ENCODE measurements around the gene ADGRG7.

ADGRG7 gene

GRCh38 chr3:100708644-100708988 lies 99.2 kb downstream of the ADGRG7 start:
- H3K36me3 ChIP-seq (ENCODE audit: control insufficient read depth, insufficient read depth, low read length), result no peaks in the 10 kb centered on the region
- H3K27ac ChIP-seq, result peak overlapping the region; percentile 90
- H3K4me1 ChIP-seq, result peaks cover 5% of the 10 kb centered on the region
- no peak overlapping the region for H3K9ac ChIP-seq
- peaks cover 27% of the 10 kb centered on the region for H3K79me2 ChIP-seq
- TF ChIP-seq CTCF (IDR thresholded peaks at IDR 0.05), result no peak
- no peaks in the 10 kb centered on the region for H3K27me3 ChIP-seq (ENCODE audit: control insufficient read depth, insufficient read depth, low read length)
- peak overlapping the region; percentile 89 for H3K4me2 ChIP-seq (ENCODE audit: low read length)
- peak overlapping the region; percentile 89 for H2AFZ ChIP-seq
- H3K4me3 ChIP-seq (ENCODE audit: low read depth, low read length), result peak overlapping the region; percentile 73
- H3K9me3 ChIP-seq (ENCODE audit: control insufficient read depth, low read length), result no peaks in the 10 kb centered on the region

GRCh38 chr3:100708989-100709841 lies 99.8 kb downstream of the ADGRG7 start, which contains the start of gene TFG:
Gene TFG, plus strand, starts transcription at chr3:100709494. Its CDS starts 4,192 bp downstream, at chr3:100713686.
- peak within 1 kb of the TSS; percentile 89 for H3K4me2 ChIP-seq (ENCODE audit: low read length)
- peaks cover 5% of the 10 kb centered on the region for H3K4me1 ChIP-seq
- no peaks in the 10 kb centered on the region for H3K36me3 ChIP-seq (ENCODE audit: control insufficient read depth, insufficient read depth, low read length)
- H3K27me3 ChIP-seq (ENCODE audit: control insufficient read depth, insufficient read depth, low read length), result no peaks in the 10 kb centered on the region
- H3K9me3 ChIP-seq (ENCODE audit: control insufficient read depth, low read length), result no peaks in the 10 kb centered on the region
- peak within 1 kb of the TSS; percentile 89 for H2AFZ ChIP-seq
- peaks cover 27% of the 10 kb centered on the region for H3K79me2 ChIP-seq
- no peak for TF ChIP-seq CTCF (IDR thresholded peaks at IDR 0.05)
- peak within 1 kb of the TSS; percentile 73 for H3K4me3 ChIP-seq (ENCODE audit: low read depth, low read length)
- peak within 1 kb of the TSS; percentile 58 for H3K9ac ChIP-seq
- peak within 1 kb of the TSS; percentile 90 for H3K27ac ChIP-seq

GRCh38 chr3:100709842-100710260 lies 100.5 kb downstream of the ADGRG7 start:
- TF ChIP-seq CTCF (IDR thresholded peaks at IDR 0.05), result no peak
- Histone ChIP-seq H2AFZ (peak overlapping the region; percentile 68), H3K4me1 (peaks cover 5% of the 10 kb centered on the region), H3K79me2 (peaks cover 27% of the 10 kb centered on the region), H3K27me3 (ENCODE audit: control insufficient read depth, insufficient read depth, low read length) (no peaks in the 10 kb centered on the region), H3K9ac (peak overlapping the region; percentile 58), H3K4me3 (ENCODE audit: low read depth, low read length) (peak overlapping the region; percentile 73), H3K9me3 (ENCODE audit: control insufficient read depth, low read length) (no peaks in the 10 kb centered on the region), H3K36me3 (ENCODE audit: control insufficient read depth, insufficient read depth, low read length) (no peaks in the 10 kb centered on the region), H3K4me2 (ENCODE audit: low read length) (peak overlapping the region; percentile 77), H3K27ac (peak overlapping the region; percentile 90)

- H3K4me2 ChIP-seq (ENCODE audit: low read length), result peak overlapping the region; percentile 77
- H3K36me3 ChIP-seq (ENCODE audit: control insufficient read depth, insufficient read depth, low read length), result no peaks in the 10 kb centered on the region
- H3K9me3 ChIP-seq (ENCODE audit: control insufficient read depth, low read length), result no peaks in the 10 kb centered on the region
- H3K4me1 ChIP-seq, result peaks cover 5% of the 10 kb centered on the region
- peak overlapping the region; percentile 72 for H3K4me3 ChIP-seq (ENCODE audit: low read depth, low read length)
- H3K27ac ChIP-seq, result peak overlapping the region; percentile 90
- peak overlapping the region; percentile 68 for H2AFZ ChIP-seq
- H3K79me2 ChIP-seq, result peaks cover 31% of the 10 kb centered on the region
- peak overlapping the region; percentile 58 for H3K9ac ChIP-seq
- no peaks in the 10 kb centered on the region for H3K27me3 ChIP-seq (ENCODE audit: control insufficient read depth, insufficient read depth, low read length)
- no peak for TF ChIP-seq CTCF (IDR thresholded peaks at IDR 0.05)
Observed at GRCh38 chr3:100710261-100710968, 101.0 kb downstream of the ADGRG7 start.
